Measurements from ENCODE around the gene ZNF844.
"Not testable (repeated sequence)": the region's sequence is repeated elsewhere in the genome, so short reads cannot be mapped to it uniquely, and the experiment has no call there.

Gene ZNF844

GRCh38 chr19:12052497-12053169, 11.9 kb upstream of the ZNF844 start, which contains the start of gene ZNF878:
TSS of gene ZNF878 (minus strand) at chr19:12052961. CDS start at chr19:12052801, 160 bp downstream.
- peaks cover 0 to 4% of the 10 kb centered on the region in 2 donors for H3K27me3 ChIP-seq (ENCODE audit: control insufficient read depth in 1 of 2, insufficient read depth in 2 of 2, low read length in 2 of 2)
- no peaks in the 10 kb centered on the region for H3K9me3 ChIP-seq (ENCODE audit: low read length)
- H3K4me1 ChIP-seq (ENCODE audit: insufficient read depth, low read length): peaks cover 6% of the 10 kb centered on the region
- no peaks in the 10 kb centered on the region for H3K36me3 ChIP-seq (ENCODE audit: insufficient read depth, low read length)
- H3K27ac ChIP-seq (ENCODE audit: low read depth, low read length): peak within 1 kb of the TSS; percentile 24
- H3K9ac ChIP-seq (ENCODE audit: low read length): no peak within 1 kb of the TSS
- peak within 1 kb of the TSS; percentile 79 to 84 for H3K4me3 ChIP-seq (ENCODE audit: low read depth in 1 of 2, low read length in 2 of 2)

- Histone ChIP-seq H3K9me3 (ENCODE audit: low read length) (no peaks in the 10 kb centered on the region), H3K27ac (ENCODE audit: low read depth, low read length) (no peak overlapping the region), H3K27me3 (ENCODE audit: control insufficient read depth in 1 of 2, insufficient read depth in 2 of 2, low read length in 2 of 2) (peaks cover 0 to 4% of the 10 kb centered on the region in 2 donors), H3K36me3 (ENCODE audit: insufficient read depth, low read length) (no peaks in the 10 kb centered on the region), H3K4me1 (ENCODE audit: insufficient read depth, low read length) (peaks cover 11% of the 10 kb centered on the region), H3K4me3 (ENCODE audit: low read depth in 1 of 2, low read length in 2 of 2) (no peak overlapping the region), H3K9ac (ENCODE audit: low read length) (no peak overlapping the region)
Measured at GRCh38 chr19:12055784-12056183, 8.7 kb upstream of the ZNF844 start.

GRCh38 chr19:12075538-12076139, 11.1 kb downstream of the ZNF844 start:
- Histone ChIP-seq H3K36me3 (ENCODE audit: insufficient read depth, low read length) (peaks cover 50% of the 10 kb centered on the region), H3K9me3 (ENCODE audit: low read length) (peaks cover 78% of the 10 kb centered on the region), H3K4me1 (ENCODE audit: insufficient read depth, low read length) (no peaks in the 10 kb centered on the region), H3K9ac (ENCODE audit: low read length) (no peak overlapping the region), H3K4me3 (ENCODE audit: low read depth in 1 of 2, low read length in 2 of 2) (peak overlapping the region in 1 of 2 donors; percentile 36), H3K27ac (ENCODE audit: low read depth, low read length) (no peak overlapping the region), H3K27me3 (ENCODE audit: control insufficient read depth in 1 of 2, insufficient read depth in 2 of 2, low read length in 2 of 2) (no peaks in the 10 kb centered on the region)

GRCh38 chr19:12076331-12076730, 11.8 kb downstream of the ZNF844 start:
- H3K9ac ChIP-seq (ENCODE audit: low read length); H3K27me3 ChIP-seq (ENCODE audit: control insufficient read depth in 1 of 2, insufficient read depth in 2 of 2, low read length in 2 of 2); H3K27ac ChIP-seq (ENCODE audit: low read depth, low read length); H3K4me1 ChIP-seq (ENCODE audit: insufficient read depth, low read length): not testable (repeated sequence)
- Histone ChIP-seq H3K4me3 (ENCODE audit: low read depth in 1 of 2, low read length in 2 of 2) (peak overlapping the region in 1 of 2 donors; percentile 46), H3K9me3 (ENCODE audit: low read length) (peaks cover 80% of the 10 kb centered on the region), H3K36me3 (ENCODE audit: insufficient read depth, low read length) (peaks cover 50% of the 10 kb centered on the region)

- no peaks in the 10 kb centered on the region for H3K27me3 ChIP-seq (ENCODE audit: control insufficient read depth in 1 of 2, insufficient read depth in 2 of 2, low read length in 2 of 2)
- H3K4me3 ChIP-seq (ENCODE audit: low read depth in 1 of 2, low read length in 2 of 2): peak overlapping the region in 1 of 2 donors; percentile 46
- peaks cover 45% of the 10 kb centered on the region for H3K36me3 ChIP-seq (ENCODE audit: insufficient read depth, low read length)
- H3K4me1 ChIP-seq (ENCODE audit: insufficient read depth, low read length): no peaks in the 10 kb centered on the region
- H3K27ac ChIP-seq (ENCODE audit: low read depth, low read length): no peak overlapping the region
- peaks cover 74% of the 10 kb centered on the region for H3K9me3 ChIP-seq (ENCODE audit: low read length)
- no peak overlapping the region for H3K9ac ChIP-seq (ENCODE audit: low read length)
Measured at GRCh38 chr19:12077375-12077774, 12.8 kb downstream of the ZNF844 start.

GRCh38 chr19:12083336-12083735, 18.8 kb downstream of the ZNF844 start:
- H3K4me1 ChIP-seq (ENCODE audit: insufficient read depth, low read length); H3K27ac ChIP-seq (ENCODE audit: low read depth, low read length); H3K36me3 ChIP-seq (ENCODE audit: insufficient read depth, low read length); H3K4me3 ChIP-seq (ENCODE audit: low read depth in 1 of 2, low read length in 2 of 2); H3K27me3 ChIP-seq (ENCODE audit: control insufficient read depth in 1 of 2, insufficient read depth in 2 of 2, low read length in 2 of 2); H3K9ac ChIP-seq (ENCODE audit: low read length): not testable (repeated sequence)
- peaks cover 19% of the 10 kb centered on the region for H3K9me3 ChIP-seq (ENCODE audit: low read length)

- Histone ChIP-seq H3K9ac (ENCODE audit: low read length) (no peak overlapping the region), H3K27me3 (ENCODE audit: control insufficient read depth in 1 of 2, insufficient read depth in 2 of 2, low read length in 2 of 2) (no peaks in the 10 kb centered on the region), H3K27ac (ENCODE audit: low read depth, low read length) (no peak overlapping the region), H3K4me1 (ENCODE audit: insufficient read depth, low read length) (no peaks in the 10 kb centered on the region), H3K4me3 (ENCODE audit: low read depth in 1 of 2, low read length in 2 of 2) (no peak overlapping the region), H3K36me3 (ENCODE audit: insufficient read depth, low read length) (no peaks in the 10 kb centered on the region), H3K9me3 (ENCODE audit: low read length) (peaks cover 6% of the 10 kb centered on the region)
Measured at GRCh38 chr19:12085074-12085818, 20.7 kb downstream of the ZNF844 start.

- H3K4me3 ChIP-seq (ENCODE audit: low read depth in 1 of 2, low read length in 2 of 2): no peak overlapping the region
Measured at GRCh38 chr19:12090807-12091206, 26.3 kb downstream of the ZNF844 start.

GRCh38 chr19:12092065-12092867, 27.7 kb downstream of the ZNF844 start:
- Histone ChIP-seq H3K36me3 (ENCODE audit: insufficient read depth, low read length) (no peaks in the 10 kb centered on the region), H3K4me3 (ENCODE audit: low read depth in 1 of 2, low read length in 2 of 2) (peak overlapping the region; percentile 73 to 76), H3K9me3 (ENCODE audit: low read length) (no peaks in the 10 kb centered on the region), H3K9ac (ENCODE audit: low read length) (peak overlapping the region; percentile 61), H3K27ac (ENCODE audit: low read depth, low read length) (peak overlapping the region; percentile 88), H3K4me1 (ENCODE audit: insufficient read depth, low read length) (peaks cover 5% of the 10 kb centered on the region), H3K27me3 (ENCODE audit: control insufficient read depth in 1 of 2, insufficient read depth in 2 of 2, low read length in 2 of 2) (no peaks in the 10 kb centered on the region)

More at GRCh38 chr19:12090807-12091206, 26.3 kb downstream of the ZNF844 start:
- no peaks in the 10 kb centered on the region for H3K27me3 ChIP-seq (ENCODE audit: control insufficient read depth in 1 of 2, insufficient read depth in 2 of 2, low read length in 2 of 2)
- H3K27ac ChIP-seq (ENCODE audit: low read depth, low read length): no peak overlapping the region
- H3K9me3 ChIP-seq (ENCODE audit: low read length): no peaks in the 10 kb centered on the region
- H3K36me3 ChIP-seq (ENCODE audit: insufficient read depth, low read length): no peaks in the 10 kb centered on the region
- H3K9ac ChIP-seq (ENCODE audit: low read length): no peak overlapping the region
- peaks cover 5% of the 10 kb centered on the region for H3K4me1 ChIP-seq (ENCODE audit: insufficient read depth, low read length)

- H3K9ac ChIP-seq (ENCODE audit: low read length): no peak overlapping the region
- no peaks in the 10 kb centered on the region for H3K36me3 ChIP-seq (ENCODE audit: insufficient read depth, low read length)
- H3K27me3 ChIP-seq (ENCODE audit: control insufficient read depth in 1 of 2, insufficient read depth in 2 of 2, low read length in 2 of 2): no peaks in the 10 kb centered on the region
- H3K27ac ChIP-seq (ENCODE audit: low read depth, low read length): no peak overlapping the region
- no peaks in the 10 kb centered on the region for H3K9me3 ChIP-seq (ENCODE audit: low read length)
- peaks cover 5% of the 10 kb centered on the region for H3K4me1 ChIP-seq (ENCODE audit: insufficient read depth, low read length)
- H3K4me3 ChIP-seq (ENCODE audit: low read depth in 1 of 2, low read length in 2 of 2): peak overlapping the region; percentile 73 to 76
Measured at GRCh38 chr19:12092956-12093355, 28.4 kb downstream of the ZNF844 start.

GRCh38 chr19:12093777-12094176, 29.2 kb downstream of the ZNF844 start:
- peaks cover 5% of the 10 kb centered on the region for H3K4me1 ChIP-seq (ENCODE audit: insufficient read depth, low read length)
- no peaks in the 10 kb centered on the region for H3K9me3 ChIP-seq (ENCODE audit: low read length)
- no peak overlapping the region for H3K27ac ChIP-seq (ENCODE audit: low read depth, low read length)
- no peak overlapping the region for H3K4me3 ChIP-seq (ENCODE audit: low read depth in 1 of 2, low read length in 2 of 2)
- H3K36me3 ChIP-seq (ENCODE audit: insufficient read depth, low read length): no peaks in the 10 kb centered on the region
- no peak overlapping the region for H3K9ac ChIP-seq (ENCODE audit: low read length)
- no peaks in the 10 kb centered on the region for H3K27me3 ChIP-seq (ENCODE audit: control insufficient read depth in 1 of 2, insufficient read depth in 2 of 2, low read length in 2 of 2)
